ENCODE results near the gene AAMP.

The AAMP gene

GRCh38 chr2:218261423-218262236 lies 8.3 kb downstream of the AAMP start:
- peaks cover 10% of the 10 kb centered on the region for H3K36me3 Mint-ChIP-seq
- DNase-seq (ENCODE audit: low spot score in 2 of 2) = no peak
- no peaks in the 10 kb centered on the region for H3K27me3 Mint-ChIP-seq
- no peak for ATAC-seq (ENCODE audit: low read depth)
- H3K4me3 Mint-ChIP-seq = peak overlapping the region; percentile 57
- H3K4me1 Mint-ChIP-seq = peaks cover 35% of the 10 kb centered on the region
- H3K9me3 Mint-ChIP-seq = no peaks in the 10 kb centered on the region
- H3K27ac Mint-ChIP-seq = peak overlapping the region; percentile 71

- Mint-ChIP-seq H3K4me3 (peak within 1 kb of the TSS; percentile 57), H3K27me3 (no peaks in the 10 kb centered on the region), H3K27ac (peak within 1 kb of the TSS; percentile 76), H3K9me3 (no peaks in the 10 kb centered on the region), H3K36me3 (peaks cover 8% of the 10 kb centered on the region), H3K4me1 (peaks cover 32% of the 10 kb centered on the region)
- ATAC-seq (ENCODE audit: low read depth) = no peak
- DNase-seq (ENCODE audit: low spot score in 2 of 2) = no peak
Measured at GRCh38 chr2:218260742-218261422, 9.1 kb downstream of the AAMP start, which contains the start of gene GPBAR1. Gene GPBAR1, plus strand, starts transcription at chr2:218261015. Its CDS starts 1,710 bp downstream, at chr2:218262725.

GRCh38 chr2:218260166-218260565 lies 9.8 kb downstream of the AAMP start:
- ATAC-seq (ENCODE audit: low read depth) = no peak
- Mint-ChIP-seq H3K4me1 (peaks cover 32% of the 10 kb centered on the region), H3K4me3 (no peak overlapping the region), H3K9me3 (no peaks in the 10 kb centered on the region), H3K27ac (no peak overlapping the region), H3K36me3 (peaks cover 5% of the 10 kb centered on the region), H3K27me3 (no peaks in the 10 kb centered on the region)
- DNase-seq (ENCODE audit: low spot score in 2 of 2) = no peak

GRCh38 chr2:218259099-218259961 lies 10.6 kb downstream of the AAMP start:
- Mint-ChIP-seq H3K9me3 (no peaks in the 10 kb centered on the region), H3K27me3 (no peaks in the 10 kb centered on the region), H3K27ac (peak overlapping the region; percentile 76), H3K4me1 (peaks cover 32% of the 10 kb centered on the region), H3K4me3 (peak overlapping the region; percentile 34), H3K36me3 (peaks cover 9% of the 10 kb centered on the region)
- DNase-seq (ENCODE audit: low spot score in 2 of 2) (no peak), ATAC-seq (ENCODE audit: low read depth) (no peak)

GRCh38 chr2:218257390-218257981 lies 12.5 kb downstream of the AAMP start:
- H3K27me3 Mint-ChIP-seq = no peaks in the 10 kb centered on the region
- peak overlapping the region; percentile 88 for H3K27ac Mint-ChIP-seq
- DNase-seq (ENCODE audit: low spot score in 2 of 2) (peak; percentile 75 to 85), ATAC-seq (ENCODE audit: low read depth) (peak; percentile 90)
- peak overlapping the region; percentile 47 for H3K4me3 Mint-ChIP-seq
- peaks cover 12% of the 10 kb centered on the region for H3K36me3 Mint-ChIP-seq
- H3K9me3 Mint-ChIP-seq = no peaks in the 10 kb centered on the region
- H3K4me1 Mint-ChIP-seq = peaks cover 27% of the 10 kb centered on the region

GRCh38 chr2:218256612-218257350 lies 13.2 kb downstream of the AAMP start:
- peaks cover 25% of the 10 kb centered on the region for H3K4me1 Mint-ChIP-seq
- no peak for ATAC-seq (ENCODE audit: low read depth)

GRCh38 chr2:218255446-218255845 lies 14.5 kb downstream of the AAMP start:
- DNase-seq (ENCODE audit: low spot score in 2 of 2) (no peak), ATAC-seq (ENCODE audit: low read depth) (no peak)
- H3K27me3 Mint-ChIP-seq = no peaks in the 10 kb centered on the region

More at GRCh38 chr2:218256612-218257350, 13.2 kb downstream of the AAMP start:
- no peaks in the 10 kb centered on the region for H3K27me3 Mint-ChIP-seq
- no peak for DNase-seq (ENCODE audit: low spot score in 2 of 2)
- no peak overlapping the region for H3K4me3 Mint-ChIP-seq
- H3K36me3 Mint-ChIP-seq = peaks cover 15% of the 10 kb centered on the region
- H3K9me3 Mint-ChIP-seq = no peaks in the 10 kb centered on the region
- H3K27ac Mint-ChIP-seq = peak overlapping the region; percentile 88

GRCh38 chr2:218253232-218253625 lies 16.7 kb downstream of the AAMP start:
- Mint-ChIP-seq H3K36me3 (peaks cover 35% of the 10 kb centered on the region), H3K27me3 (no peaks in the 10 kb centered on the region), H3K4me1 (peaks cover 6% of the 10 kb centered on the region), H3K4me3 (no peak overlapping the region), H3K27ac (peak overlapping the region; percentile 66), H3K9me3 (no peaks in the 10 kb centered on the region)
- ATAC-seq (ENCODE audit: low read depth) = no peak
- no peak for DNase-seq (ENCODE audit: low spot score in 2 of 2)

More at GRCh38 chr2:218255446-218255845, 14.5 kb downstream of the AAMP start:
- Mint-ChIP-seq H3K9me3 (no peaks in the 10 kb centered on the region), H3K4me1 (peaks cover 18% of the 10 kb centered on the region), H3K4me3 (no peak overlapping the region), H3K36me3 (peaks cover 19% of the 10 kb centered on the region), H3K27ac (peak overlapping the region; percentile 88)

- Mint-ChIP-seq H3K4me1 (peaks cover 4% of the 10 kb centered on the region), H3K36me3 (peaks cover 37% of the 10 kb centered on the region), H3K4me3 (no peak overlapping the region), H3K27me3 (no peaks in the 10 kb centered on the region), H3K27ac (peak overlapping the region; percentile 66), H3K9me3 (no peaks in the 10 kb centered on the region)
- ATAC-seq (ENCODE audit: low read depth) (no peak), DNase-seq (ENCODE audit: low spot score in 2 of 2) (no peak)
Measured at GRCh38 chr2:218252509-218253231, 17.3 kb downstream of the AAMP start.

- Mint-ChIP-seq H3K4me1 (no peaks in the 10 kb centered on the region), H3K4me3 (no peak overlapping the region), H3K36me3 (peaks cover 37% of the 10 kb centered on the region), H3K27ac (no peak overlapping the region), H3K9me3 (no peaks in the 10 kb centered on the region), H3K27me3 (no peaks in the 10 kb centered on the region)
- DNase-seq (ENCODE audit: low spot score in 2 of 2) = no peak
- ATAC-seq (ENCODE audit: low read depth) = no peak
Measured at GRCh38 chr2:218249691-218250090, 20.2 kb downstream of the AAMP start.

GRCh38 chr2:218245214-218245613 lies 24.7 kb downstream of the AAMP start:
- H3K27me3 Mint-ChIP-seq = no peaks in the 10 kb centered on the region
- peaks cover 38% of the 10 kb centered on the region for H3K36me3 Mint-ChIP-seq
- peaks cover 3% of the 10 kb centered on the region for H3K4me1 Mint-ChIP-seq
- DNase-seq (ENCODE audit: low spot score in 2 of 2) (no peak), ATAC-seq (ENCODE audit: low read depth) (no peak)
- no peaks in the 10 kb centered on the region for H3K9me3 Mint-ChIP-seq
- no peak overlapping the region for H3K4me3 Mint-ChIP-seq
- H3K27ac Mint-ChIP-seq = no peak overlapping the region

GRCh38 chr2:218244665-218245064 lies 25.3 kb downstream of the AAMP start:
- ATAC-seq (ENCODE audit: low read depth) = no peak
- no peaks in the 10 kb centered on the region for H3K9me3 Mint-ChIP-seq
- no peaks in the 10 kb centered on the region for H3K27me3 Mint-ChIP-seq
- peaks cover 34% of the 10 kb centered on the region for H3K36me3 Mint-ChIP-seq
- H3K4me1 Mint-ChIP-seq = peaks cover 3% of the 10 kb centered on the region
- H3K27ac Mint-ChIP-seq = no peak overlapping the region
- no peak overlapping the region for H3K4me3 Mint-ChIP-seq
- DNase-seq (ENCODE audit: low spot score in 2 of 2) = no peak

Measured in memory B cell (primary cell).